H9 (cell line): ENCODE results near the gene NSUN6. TPM values are rescaled to one million over a fixed set of nuclear protein-coding genes. Genes with fewer than 3 reads are reported as not detected.

Experiments
- DNase-seq: peaks from one replicate; pipeline ENCODE4 v3.0.0-alpha.2; 2017
- H2AFZ ChIP-seq: one replicate; pipeline ENCODE4 v1.6.1; 2013; ENCODE audit warnings: mild to moderate bottlenecking, low read length, control low read depth, moderate library complexity
- H2AK5ac ChIP-seq: 2 replicates; pipeline ENCODE4 v1.6.1; 2013; ENCODE audit warnings: low read length, control low read depth, mixed read lengths; ENCODE audit not compliant: insufficient read length
- H2BK120ac ChIP-seq: one replicate; pipeline ENCODE4 v1.6.1; 2013; ENCODE audit warnings: low read depth, mild to moderate bottlenecking, low read length, control low read depth, inconsistent platforms; ENCODE audit not compliant: poor library complexity, severe bottlenecking
- H2BK12ac ChIP-seq: 2 replicates; pipeline ENCODE4 v1.6.1; 2013; ENCODE audit warnings: low read length, control low read depth, mixed read lengths, low read depth; ENCODE audit not compliant: insufficient read length
- H2BK15ac ChIP-seq: 2 replicates; pipeline ENCODE4 v1.6.1; 2013; ENCODE audit warnings: low read depth, low read length, control low read depth
- H2BK20ac ChIP-seq: one replicate; pipeline ENCODE4 v1.6.1; 2013; ENCODE audit warnings: low read depth, mild to moderate bottlenecking, low read length, control low read depth, inconsistent platforms; ENCODE audit not compliant: poor library complexity, severe bottlenecking
- H2BK5ac ChIP-seq: 2 replicates; pipeline ENCODE4 v1.6.1; 2013; ENCODE audit warnings: low read length, control low read depth, mixed read lengths; ENCODE audit not compliant: insufficient read length
- H3K14ac ChIP-seq: 2 replicates; pipeline ENCODE4 v1.6.1; 2013; ENCODE audit warnings: low read length, control low read depth; ENCODE audit not compliant: insufficient read depth
- H3K18ac ChIP-seq: 2 replicates; pipeline ENCODE4 v1.6.1; 2013; ENCODE audit warnings: low read depth, mild to moderate bottlenecking, mixed read lengths, low read length, control low read depth; ENCODE audit not compliant: insufficient read length
- H3K23ac ChIP-seq: 2 replicates; pipeline ENCODE4 v1.6.1; 2013; ENCODE audit warnings: low read length, control low read depth, mixed read lengths, low read depth; ENCODE audit not compliant: insufficient read length
- H3K23me2 ChIP-seq: 2 replicates; pipeline ENCODE4 v1.6.1; 2013; ENCODE audit warnings: low read depth, mild to moderate bottlenecking, mixed read lengths, low read length, control low read depth; ENCODE audit not compliant: insufficient read length, poor library complexity, severe bottlenecking
- H3K27ac ChIP-seq: 2 replicates; pipeline ENCODE4 v1.5.1; 2013; ENCODE audit warnings: low read length, control low read depth, mixed read lengths, low read depth; ENCODE audit not compliant: insufficient read length
- H3K27me3 ChIP-seq: 2 replicates; pipeline ENCODE4 v1.6.1; 2013; ENCODE audit warnings: low read length, control low read depth, inconsistent platforms; ENCODE audit not compliant: insufficient read depth
- H3K4ac ChIP-seq: 2 replicates; pipeline ENCODE4 v1.6.1; 2013; ENCODE audit warnings: low read depth, mild to moderate bottlenecking, control low read depth, inconsistent platforms, low read length, moderate library complexity
- H3K4me1 ChIP-seq: 2 replicates; pipeline ENCODE4 v1.6.1; 2013; ENCODE audit warnings: low read length, control low read depth, inconsistent platforms; ENCODE audit not compliant: insufficient read depth
- H3K4me2 ChIP-seq: 2 replicates; pipeline ENCODE4 v1.6.1; 2013; ENCODE audit warnings: low read length, control low read depth, mixed read lengths; ENCODE audit not compliant: insufficient read length, insufficient read depth
- H3K56ac ChIP-seq: 2 replicates; pipeline ENCODE4 v1.6.1; 2013; ENCODE audit warnings: low read depth, mild to moderate bottlenecking, mixed read lengths, low read length, control low read depth; ENCODE audit not compliant: insufficient read length
- H3K79me1 ChIP-seq: 2 replicates; pipeline ENCODE4 v1.6.1; 2013; ENCODE audit warnings: low read depth, mild to moderate bottlenecking, moderate library complexity, low read length, control low read depth, inconsistent platforms; ENCODE audit not compliant: insufficient read depth, poor library complexity, severe bottlenecking
- H3K79me2 ChIP-seq: 2 replicates; pipeline ENCODE4 v1.6.1; 2013; ENCODE audit warnings: low read length, control low read depth, inconsistent platforms; ENCODE audit not compliant: insufficient read depth
- H3K9ac ChIP-seq: 2 replicates; pipeline ENCODE4 v1.6.1; 2013; ENCODE audit warnings: low read length, control low read depth, mixed read lengths; ENCODE audit not compliant: insufficient read length; ENCODE audit errors: extremely low read depth
- H3K9me3 ChIP-seq: one replicate; pipeline ENCODE4 v1.6.1; 2013; ENCODE audit warnings: low read depth, low read length, inconsistent platforms; ENCODE audit not compliant: control insufficient read depth
- H3T11ph ChIP-seq: one replicate; pipeline ENCODE4 v1.6.1; 2013; ENCODE audit warnings: mild to moderate bottlenecking, low read length, control low read depth, inconsistent platforms
- H4K20me1 ChIP-seq: one replicate; pipeline ENCODE4 v1.6.1; 2013; ENCODE audit not compliant: control insufficient read depth, insufficient read length, insufficient read depth
- H4K5ac ChIP-seq: 2 replicates; pipeline ENCODE4 v1.6.1; 2013; ENCODE audit warnings: low read depth, mild to moderate bottlenecking, mixed read lengths, low read length, control low read depth; ENCODE audit not compliant: insufficient read length
- H4K8ac ChIP-seq: replicated peaks from 2 replicates; pipeline ENCODE4 v1.6.1; 2013; ENCODE audit warnings: low read length, control low read depth, mixed read lengths, low read depth; ENCODE audit not compliant: insufficient read length
- H4K91ac ChIP-seq: 2 replicates; pipeline ENCODE4 v1.6.1; 2013; ENCODE audit warnings: low read depth, mild to moderate bottlenecking, moderate library complexity, mixed read lengths, low read length, control low read depth; ENCODE audit not compliant: insufficient read length
- H3K27ac Mint-ChIP-seq, 3 experiments: 2 replicates in 2 of 3; 3 replicates in 1 of 3; pipeline ENCODE4 v1.8.0; 2020 to 2021; ENCODE audit warnings: mixed read lengths in 3 of 3, mild to moderate bottlenecking in 1 of 3, moderate library complexity in 1 of 3
- H3K27me3 Mint-ChIP-seq: 2 replicates; pipeline ENCODE4 v1.8.0; 2021; ENCODE audit warnings: low read depth, mild to moderate bottlenecking, moderate library complexity, mixed read lengths
- H3K36me3 Mint-ChIP-seq, 3 experiments: 2 replicates in 2 of 3; 3 replicates in 1 of 3; pipeline ENCODE4 v1.8.0; 2020 to 2021; ENCODE audit warnings: low read depth in 3 of 3, mixed read lengths in 3 of 3; ENCODE audit not compliant: insufficient read depth in 1 of 3
- H3K4me1 Mint-ChIP-seq, 2 experiments: 2 replicates each; pipeline ENCODE4 v1.8.0; 2020; ENCODE audit warnings: mixed read lengths in 2 of 2
- H3K4me3 Mint-ChIP-seq, 2 experiments: 2 replicates in 1 of 2; 3 replicates in 1 of 2; pipeline ENCODE4 v1.8.0; 2020 to 2021; ENCODE audit warnings: mild to moderate bottlenecking in 2 of 2, mixed read lengths in 2 of 2, moderate library complexity in 1 of 2
- H3K9me3 Mint-ChIP-seq, 2 experiments: 2 replicates in 1 of 2; 3 replicates in 1 of 2; pipeline ENCODE4 v1.8.0; 2020; ENCODE audit warnings: mild to moderate bottlenecking in 2 of 2, mixed read lengths in 2 of 2, moderate library complexity in 1 of 2
- WGBS: extraction: QIAGEN DNeasy Blood & Tissue Kit; methylation state at CpG from one replicate; pipeline ENCODE4 v1.1.7; 2013; ENCODE audit warnings: missing lambda C conversion rate, low lambda C conversion rate, mixed read lengths; ENCODE audit not compliant: insufficient read length; ENCODE audit errors: extremely low coverage; 5-methylcytosine and 5-hydroxymethylcytosine counted together
- total RNA-seq: library from RNA; stranded (reverse); gene quantifications from 2 replicates; pipeline ENCODE4 v1.2.1, GENCODE V29; 2021
- TF ChIP-seq, protein P1 (sequence below): fragments of 200-600 bp; sonication (generic); conservative IDR thresholded peaks from 3 replicates; pipeline ENCODE4 v1.8.0; 2021; ENCODE audit warnings: antibody characterized with exemption, mild to moderate bottlenecking

NSUN6 gene
- total RNA-seq, 1 experiment from 2014 or later: 11.9 TPM

DNA sequence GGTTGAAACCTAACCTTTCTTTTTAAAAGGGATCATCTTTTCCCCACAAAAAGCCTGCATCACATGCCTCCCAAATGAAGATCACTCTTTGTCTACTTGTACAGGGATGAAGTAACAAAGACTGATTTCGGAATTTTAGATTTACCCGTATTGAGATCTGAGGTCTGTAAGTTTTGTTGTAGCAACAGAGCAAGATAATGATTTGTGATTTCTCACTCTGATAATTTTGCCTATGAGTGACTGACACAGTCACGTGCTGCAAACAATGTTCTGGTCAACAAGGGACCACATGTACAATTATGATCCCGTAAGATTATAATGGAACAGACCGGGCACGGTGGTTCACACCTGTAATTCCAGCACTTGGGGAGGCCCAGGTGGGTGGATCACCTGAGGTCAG, 39.2 kb upstream of the NSUN6 start:
- H3K4me2 ChIP-seq: no peak overlapping the region
- no peak overlapping the region for H4K8ac ChIP-seq
- H3K23ac ChIP-seq: no peak overlapping the region
- no peaks in the 10 kb centered on the region for H3K79me2 ChIP-seq
- TF ChIP-seq, protein P1, sequence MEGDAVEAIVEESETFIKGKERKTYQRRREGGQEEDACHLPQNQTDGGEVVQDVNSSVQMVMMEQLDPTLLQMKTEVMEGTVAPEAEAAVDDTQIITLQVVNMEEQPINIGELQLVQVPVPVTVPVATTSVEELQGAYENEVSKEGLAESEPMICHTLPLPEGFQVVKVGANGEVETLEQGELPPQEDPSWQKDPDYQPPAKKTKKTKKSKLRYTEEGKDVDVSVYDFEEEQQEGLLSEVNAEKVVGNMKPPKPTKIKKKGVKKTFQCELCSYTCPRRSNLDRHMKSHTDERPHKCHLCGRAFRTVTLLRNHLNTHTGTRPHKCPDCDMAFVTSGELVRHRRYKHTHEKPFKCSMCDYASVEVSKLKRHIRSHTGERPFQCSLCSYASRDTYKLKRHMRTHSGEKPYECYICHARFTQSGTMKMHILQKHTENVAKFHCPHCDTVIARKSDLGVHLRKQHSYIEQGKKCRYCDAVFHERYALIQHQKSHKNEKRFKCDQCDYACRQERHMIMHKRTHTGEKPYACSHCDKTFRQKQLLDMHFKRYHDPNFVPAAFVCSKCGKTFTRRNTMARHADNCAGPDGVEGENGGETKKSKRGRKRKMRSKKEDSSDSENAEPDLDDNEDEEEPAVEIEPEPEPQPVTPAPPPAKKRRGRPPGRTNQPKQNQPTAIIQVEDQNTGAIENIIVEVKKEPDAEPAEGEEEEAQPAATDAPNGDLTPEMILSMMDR: no peak
- no peaks in the 10 kb centered on the region for H3K9me3 ChIP-seq
- H3K4me1 Mint-ChIP-seq: peaks cover 0 to 3% of the 10 kb centered on the region in 2 experiments; a peak in 1 of 4 replicates
- H3K9me3 Mint-ChIP-seq: no peaks in the 10 kb centered on the region
- no peak overlapping the region for H2BK15ac ChIP-seq
- no peaks in the 10 kb centered on the region for H3K27me3 Mint-ChIP-seq
- no peaks in the 10 kb centered on the region for H3K36me3 Mint-ChIP-seq
- no peak overlapping the region for H3K9ac ChIP-seq
- no peak overlapping the region for H2BK12ac ChIP-seq
- H3K23me2 ChIP-seq: no peaks in the 10 kb centered on the region
- DNase-seq: no peak
- no peak overlapping the region for H2AK5ac ChIP-seq
- no peaks in the 10 kb centered on the region for H3K79me1 ChIP-seq
- no peak overlapping the region for H3K18ac ChIP-seq
- no peak overlapping the region for H2BK5ac ChIP-seq
- no peak overlapping the region for H3K27ac ChIP-seq
- no CpG with 5 or more reads among the region's 6 CpGs for WGBS
- no peak overlapping the region for H3K4me3 Mint-ChIP-seq
- H4K91ac ChIP-seq: no peak overlapping the region
- H2BK120ac ChIP-seq: no peak overlapping the region
- no peak overlapping the region for H3T11ph ChIP-seq
- no peaks in the 10 kb centered on the region for H4K20me1 ChIP-seq
- no peak overlapping the region for H2AFZ ChIP-seq
- no peak overlapping the region for H4K5ac ChIP-seq
- H3K14ac ChIP-seq: no peak overlapping the region
- H2BK20ac ChIP-seq: no peak overlapping the region
- no peaks in the 10 kb centered on the region for H3K4me1 ChIP-seq
- H3K27ac Mint-ChIP-seq: no peak overlapping the region
- no peak overlapping the region for H3K56ac ChIP-seq
- H3K27me3 ChIP-seq: no peaks in the 10 kb centered on the region
- H3K4ac ChIP-seq: no peak overlapping the region
